ENCODE data around the gene DENND4C.

The DENND4C gene

DNA sequence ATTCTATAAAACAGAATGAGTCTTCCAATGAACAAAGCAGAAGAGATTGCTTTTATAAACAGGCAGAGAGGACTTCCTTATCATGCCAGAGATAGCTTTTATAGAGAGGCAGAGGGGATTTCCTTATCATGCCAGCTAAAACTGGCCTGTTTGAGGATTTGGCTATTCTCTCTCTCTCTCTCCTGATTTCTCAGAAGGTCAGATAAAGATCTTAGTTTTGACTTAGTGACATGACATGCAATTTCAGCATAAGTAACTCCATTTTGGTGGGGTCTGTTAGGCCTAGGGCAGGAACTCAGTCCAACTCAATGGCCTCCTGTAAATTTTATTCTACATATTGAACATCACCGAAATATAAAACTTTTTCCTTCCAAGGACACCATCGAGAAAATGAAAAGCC lies 31.5 kb upstream of the DENND4C start:
- no peaks in the 10 kb centered on the region for H3K9me3 ChIP-seq
- TF ChIP-seq, protein P1, sequence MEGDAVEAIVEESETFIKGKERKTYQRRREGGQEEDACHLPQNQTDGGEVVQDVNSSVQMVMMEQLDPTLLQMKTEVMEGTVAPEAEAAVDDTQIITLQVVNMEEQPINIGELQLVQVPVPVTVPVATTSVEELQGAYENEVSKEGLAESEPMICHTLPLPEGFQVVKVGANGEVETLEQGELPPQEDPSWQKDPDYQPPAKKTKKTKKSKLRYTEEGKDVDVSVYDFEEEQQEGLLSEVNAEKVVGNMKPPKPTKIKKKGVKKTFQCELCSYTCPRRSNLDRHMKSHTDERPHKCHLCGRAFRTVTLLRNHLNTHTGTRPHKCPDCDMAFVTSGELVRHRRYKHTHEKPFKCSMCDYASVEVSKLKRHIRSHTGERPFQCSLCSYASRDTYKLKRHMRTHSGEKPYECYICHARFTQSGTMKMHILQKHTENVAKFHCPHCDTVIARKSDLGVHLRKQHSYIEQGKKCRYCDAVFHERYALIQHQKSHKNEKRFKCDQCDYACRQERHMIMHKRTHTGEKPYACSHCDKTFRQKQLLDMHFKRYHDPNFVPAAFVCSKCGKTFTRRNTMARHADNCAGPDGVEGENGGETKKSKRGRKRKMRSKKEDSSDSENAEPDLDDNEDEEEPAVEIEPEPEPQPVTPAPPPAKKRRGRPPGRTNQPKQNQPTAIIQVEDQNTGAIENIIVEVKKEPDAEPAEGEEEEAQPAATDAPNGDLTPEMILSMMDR (IDR thresholded peaks at IDR 0.05): no peak
- no peak overlapping the region for H3K4me3 ChIP-seq (ENCODE audit: low read depth in 1 of 2, low read length in 1 of 2)
- H3K4me1 ChIP-seq (ENCODE audit: control insufficient read depth in 1 of 2, insufficient read depth in 1 of 2, low read depth in 1 of 2, low read length in 1 of 2): no peaks in the 10 kb centered on the region
- no peak overlapping the region for H3K27ac ChIP-seq
- no peaks in the 10 kb centered on the region for H3K27me3 ChIP-seq
- no peaks in the 10 kb centered on the region for H3K36me3 ChIP-seq

DNA sequence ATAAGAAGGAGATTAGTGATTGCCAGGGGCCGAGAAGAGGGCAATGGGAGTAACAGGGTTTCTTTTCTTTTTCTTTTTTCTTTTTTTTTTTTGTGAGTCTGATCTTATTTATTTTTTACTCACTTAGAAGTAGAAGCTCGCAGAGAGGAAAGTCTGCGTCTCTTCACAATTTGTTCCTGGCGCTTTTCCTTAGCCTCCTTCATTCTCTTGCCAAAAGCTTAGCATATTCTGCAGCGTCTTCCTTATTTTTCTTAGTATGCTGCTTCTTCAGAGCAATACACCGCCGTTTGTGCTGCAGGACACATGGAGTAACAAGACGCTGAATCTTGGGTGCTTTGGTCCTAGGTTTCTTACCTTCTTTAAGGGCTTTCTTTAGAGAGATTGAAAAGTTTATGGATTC lies 30.3 kb upstream of the DENND4C start:
- Histone ChIP-seq H3K9me3 (no peaks in the 10 kb centered on the region), H3K27me3 (no peaks in the 10 kb centered on the region), H3K36me3 (no peaks in the 10 kb centered on the region), H3K4me3 (ENCODE audit: low read depth in 1 of 2, low read length in 1 of 2) (no peak overlapping the region), H3K27ac (no peak overlapping the region), H3K4me1 (ENCODE audit: control insufficient read depth in 1 of 2, insufficient read depth in 1 of 2, low read depth in 1 of 2, low read length in 1 of 2) (no peaks in the 10 kb centered on the region)
- TF ChIP-seq, protein P1 (IDR thresholded peaks at IDR 0.05): no peak

DNA sequence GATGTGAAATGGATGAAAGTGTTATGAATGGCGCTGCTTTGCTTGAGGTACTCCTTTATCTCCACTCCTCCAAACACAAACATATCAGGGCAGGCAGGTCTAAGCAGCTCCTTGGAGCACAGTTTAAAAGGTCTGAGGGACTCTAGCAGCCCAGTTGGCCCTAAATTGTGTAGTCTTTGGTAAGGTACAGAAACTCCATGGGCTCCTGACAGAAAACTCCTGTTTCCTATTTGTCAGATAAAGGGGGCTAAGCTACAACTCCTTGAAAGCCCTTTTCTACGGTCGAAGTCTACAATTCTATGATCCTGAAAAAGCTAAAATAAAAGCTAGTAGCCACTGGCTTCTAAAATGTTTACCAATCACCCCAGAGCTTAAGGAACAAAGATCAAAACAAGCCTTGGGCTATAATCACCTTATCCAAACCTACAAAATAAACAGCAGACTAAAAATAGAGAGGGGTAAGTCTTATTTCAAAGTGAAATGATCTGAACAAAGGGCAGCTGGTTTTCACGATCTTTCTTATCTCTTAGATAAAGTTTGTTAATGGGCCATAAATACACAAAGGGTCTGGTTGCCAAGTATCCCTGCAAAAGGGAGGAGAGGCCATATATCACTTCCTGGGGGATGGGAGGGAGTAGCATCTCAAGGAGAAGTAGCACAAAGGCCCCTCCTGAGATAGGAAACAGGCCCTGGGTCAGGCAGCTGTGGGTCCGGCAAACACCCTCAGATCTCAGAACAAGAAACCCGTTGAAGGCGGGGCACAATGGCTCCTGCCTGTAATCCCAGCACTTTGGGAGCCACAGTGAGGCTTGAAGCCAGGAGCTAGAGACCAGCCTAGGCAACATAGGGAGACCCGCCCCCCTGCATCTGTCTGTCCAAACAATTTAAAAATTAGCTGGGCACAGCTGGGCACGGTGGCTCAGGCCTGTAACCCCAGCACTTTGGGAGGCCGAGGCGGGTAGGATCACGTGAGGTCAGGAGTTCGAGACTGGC lies 28.3 kb upstream of the DENND4C start:
- Histone ChIP-seq H3K27ac (no peak overlapping the region), H3K9me3 (no peaks in the 10 kb centered on the region), H3K27me3 (no peaks in the 10 kb centered on the region), H3K4me1 (ENCODE audit: control insufficient read depth in 1 of 2, insufficient read depth in 1 of 2, low read depth in 1 of 2, low read length in 1 of 2) (no peaks in the 10 kb centered on the region), H3K36me3 (no peaks in the 10 kb centered on the region), H3K4me3 (ENCODE audit: low read depth in 1 of 2, low read length in 1 of 2) (no peak overlapping the region)
- TF ChIP-seq, protein P1 (IDR thresholded peaks at IDR 0.05): no peak

DNA sequence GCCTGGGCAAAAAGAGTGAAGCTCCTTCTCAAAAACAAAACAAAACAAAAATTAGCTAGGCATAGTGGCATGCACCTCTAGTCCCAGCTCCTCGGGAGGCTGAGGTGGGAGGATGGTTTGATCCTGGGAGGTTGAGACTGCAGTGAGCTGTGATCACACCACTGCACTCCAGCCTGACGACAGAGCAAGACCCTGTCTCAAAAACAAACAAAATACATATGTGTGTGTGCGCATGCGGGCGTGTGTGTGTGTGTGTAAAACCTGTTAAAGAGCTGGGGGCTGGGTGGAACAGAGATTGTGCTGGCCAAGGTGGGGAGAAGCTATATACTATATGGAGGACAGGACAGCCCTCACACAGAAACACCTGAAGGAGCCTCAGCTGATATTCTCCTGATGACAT lies 27.4 kb upstream of the DENND4C start:
- TF ChIP-seq, protein P1 (IDR thresholded peaks at IDR 0.05): no peak

DNA sequence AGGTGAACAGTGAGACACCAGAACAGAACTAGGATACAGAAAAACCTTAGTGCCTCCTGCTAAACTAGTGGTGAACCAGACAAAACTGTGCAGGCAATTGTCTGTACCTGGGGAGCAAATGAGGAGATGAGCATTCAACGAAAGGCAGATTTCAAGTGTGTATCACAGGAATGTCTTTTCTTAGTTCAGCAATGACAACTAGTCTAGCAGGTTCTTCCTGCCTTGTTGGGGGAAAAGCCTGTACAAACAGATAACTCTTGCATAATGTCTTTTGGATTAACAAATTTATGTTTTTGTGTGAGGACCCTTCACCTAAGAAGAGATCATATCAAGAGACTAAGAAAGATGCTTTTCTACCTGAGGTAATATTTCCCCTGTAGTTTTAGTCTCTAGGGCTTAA lies 21.8 kb upstream of the DENND4C start:
- Histone ChIP-seq H3K4me1 (ENCODE audit: control insufficient read depth in 1 of 2, insufficient read depth in 1 of 2, low read depth in 1 of 2, low read length in 1 of 2) (no peaks in the 10 kb centered on the region), H3K4me3 (ENCODE audit: low read depth in 1 of 2, low read length in 1 of 2) (no peak overlapping the region), H3K36me3 (no peaks in the 10 kb centered on the region), H3K9me3 (no peaks in the 10 kb centered on the region), H3K27ac (no peak overlapping the region), H3K27me3 (no peaks in the 10 kb centered on the region)
- TF ChIP-seq, protein P1 (IDR thresholded peaks at IDR 0.05): no peak

More for the DNA sequence above, 27.4 kb upstream of the DENND4C start:
- no peaks in the 10 kb centered on the region for H3K9me3 ChIP-seq
- no peaks in the 10 kb centered on the region for H3K27me3 ChIP-seq
- H3K4me3 ChIP-seq (ENCODE audit: low read depth in 1 of 2, low read length in 1 of 2): no peak overlapping the region
- no peaks in the 10 kb centered on the region for H3K36me3 ChIP-seq
- no peaks in the 10 kb centered on the region for H3K4me1 ChIP-seq (ENCODE audit: control insufficient read depth in 1 of 2, insufficient read depth in 1 of 2, low read depth in 1 of 2, low read length in 1 of 2)
- no peak overlapping the region for H3K27ac ChIP-seq

Data from neutrophil (primary cell).